Effector CD4-positive, alpha-beta T cell (primary cell): Measurements from ENCODE around the gene PCK2.
"Not testable (repeated sequence)": the region's sequence is repeated elsewhere in the genome, so short reads cannot be mapped to it uniquely, and the experiment has no call there.

Source experiments
- DNase-seq: peaks from one replicate; pipeline ENCODE4 v3.0.0-alpha.2; 2020
- total RNA-seq: gene quantifications from one replicate; lab custom pipeline; 2026; lab: John Stamatoyannopoulos, UW

Gene PCK2
- 16.3 reads per million, percentile 42 among the genes with 10 or more reads in this experiment for total RNA-seq

GRCh38 chr14:24093901-24094840 is at the start of gene PCK2:
TSS of gene PCK2 (plus strand) at chr14:24094311. CDS start at chr14:24094406, 95 bp downstream.
- peak; percentile 63 for DNase-seq

- DNase-seq, result not testable (repeated sequence)
Measured at GRCh38 chr14:24049002-24049401, 45.1 kb upstream of the PCK2 start.

DNA sequence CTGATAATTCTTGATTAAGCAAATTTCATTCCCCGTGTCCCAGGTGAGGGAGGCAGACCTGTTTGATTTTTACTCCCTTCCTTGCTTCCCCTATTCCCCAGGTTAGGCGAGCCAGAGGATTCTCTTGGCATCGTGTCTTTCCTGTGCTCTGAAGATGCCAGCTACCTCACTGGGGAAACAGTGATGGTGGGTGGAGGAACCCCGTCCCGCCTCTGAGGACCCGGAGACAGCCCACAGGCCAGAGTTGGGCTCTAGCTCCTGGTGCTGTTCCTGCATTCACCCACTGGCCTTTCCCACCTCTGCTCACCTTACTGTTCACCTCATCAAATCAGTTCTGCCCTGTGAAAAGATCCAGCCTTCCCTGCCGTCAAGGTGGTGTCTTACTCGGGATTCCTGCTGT is 43.4 kb upstream of the PCK2 start:
- not testable (repeated sequence) for DNase-seq

DNA sequence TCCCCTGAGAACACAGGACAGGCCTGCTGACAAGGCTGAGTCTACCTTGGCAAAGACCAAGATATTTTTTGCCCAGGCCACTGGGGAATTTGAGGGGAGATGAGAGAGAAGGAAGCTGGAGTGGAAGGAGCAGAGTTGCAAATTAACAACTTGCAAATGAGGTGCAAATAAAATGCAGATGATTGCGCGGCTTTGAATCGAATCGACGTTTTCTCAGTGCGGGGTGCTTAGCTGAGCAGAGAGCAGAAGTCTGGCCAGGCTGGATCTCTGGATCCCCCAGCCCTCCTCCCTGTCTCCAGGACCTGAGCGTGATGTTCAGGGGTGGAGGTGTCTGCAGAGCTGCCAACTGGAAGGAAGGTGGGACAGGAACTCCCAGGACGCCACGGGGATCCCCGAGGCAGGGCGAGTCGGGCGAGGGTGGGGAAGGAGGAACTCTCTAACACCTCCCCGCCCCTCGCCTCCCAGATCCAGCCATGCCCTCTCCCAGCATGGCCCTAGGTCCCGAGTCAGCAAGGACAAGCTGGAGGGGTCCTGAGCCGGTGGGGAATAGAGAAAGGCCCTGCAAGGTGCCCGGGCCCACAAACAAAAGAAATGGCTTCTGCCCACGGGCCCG is 42.8 kb upstream of the PCK2 start:
- no peak for DNase-seq

- DNase-seq, result peak; percentile 36
Measured at GRCh38 chr14:24051789-24052655, 42.1 kb upstream of the PCK2 start, which contains the start of gene CARMIL3. TSS of gene CARMIL3 (plus strand) at chr14:24052009. CDS start at chr14:24052154, 145 bp downstream.

GRCh38 chr14:24052656-24053547 is 41.2 kb upstream of the PCK2 start:
- DNase-seq, result no peak

DNA sequence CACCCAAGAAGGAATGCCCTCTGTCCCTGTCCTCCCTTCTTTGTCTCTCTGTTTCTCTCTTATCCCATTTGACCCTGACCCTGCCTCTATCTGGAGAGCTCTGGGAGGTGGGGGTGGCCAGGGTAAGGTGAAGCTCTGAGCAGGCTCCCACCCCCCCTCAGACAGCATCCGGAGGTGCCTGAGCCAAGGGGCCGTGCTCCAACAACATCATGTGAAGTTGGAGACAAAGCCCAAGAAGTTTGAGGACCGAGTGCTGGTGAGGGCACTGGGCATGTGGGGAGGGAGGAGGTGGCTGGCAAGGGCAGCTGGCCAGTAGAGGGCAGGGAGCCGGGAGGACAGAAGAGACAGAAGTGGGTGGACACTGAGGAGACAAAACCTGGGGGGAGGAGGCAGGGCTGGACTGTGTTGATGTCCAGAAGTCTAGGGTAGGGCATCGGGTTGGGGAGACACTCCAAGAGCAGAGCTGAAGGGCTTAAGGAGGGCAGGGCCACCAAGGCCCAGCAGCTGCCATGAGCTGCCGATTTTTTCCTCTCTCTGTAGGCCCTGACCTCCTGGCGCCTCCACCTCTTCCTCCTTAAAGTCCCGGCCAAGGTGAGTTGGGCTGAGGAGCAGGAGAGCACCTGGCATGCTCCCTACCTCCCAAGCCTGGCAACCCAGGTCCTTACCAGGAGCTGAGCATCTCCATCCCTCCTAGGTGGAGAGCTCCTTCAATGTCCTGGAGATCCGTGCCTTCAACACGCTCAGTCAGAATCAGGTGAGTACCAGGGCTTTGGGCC is 40.4 kb upstream of the PCK2 start:
- no peak for DNase-seq

DNA sequence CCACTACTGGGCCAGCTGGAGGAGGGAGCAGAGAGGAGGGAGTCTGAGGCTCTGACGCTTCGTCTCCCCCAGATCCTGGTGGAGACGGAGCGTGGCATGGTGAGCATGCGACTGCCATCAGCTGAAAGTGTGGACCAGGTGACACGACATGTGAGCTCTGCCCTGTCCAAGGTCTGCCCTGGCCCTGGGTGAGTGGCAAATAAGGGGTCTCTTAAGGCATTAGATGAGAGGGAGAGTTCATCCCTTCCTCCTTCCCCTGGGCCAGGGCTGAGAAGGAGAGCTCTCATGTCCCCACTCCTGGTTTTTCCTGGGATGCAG is 39.8 kb upstream of the PCK2 start:
- no peak for DNase-seq

GRCh38 chr14:24054646-24055045 is 39.5 kb upstream of the PCK2 start:
- DNase-seq, result no peak

DNA sequence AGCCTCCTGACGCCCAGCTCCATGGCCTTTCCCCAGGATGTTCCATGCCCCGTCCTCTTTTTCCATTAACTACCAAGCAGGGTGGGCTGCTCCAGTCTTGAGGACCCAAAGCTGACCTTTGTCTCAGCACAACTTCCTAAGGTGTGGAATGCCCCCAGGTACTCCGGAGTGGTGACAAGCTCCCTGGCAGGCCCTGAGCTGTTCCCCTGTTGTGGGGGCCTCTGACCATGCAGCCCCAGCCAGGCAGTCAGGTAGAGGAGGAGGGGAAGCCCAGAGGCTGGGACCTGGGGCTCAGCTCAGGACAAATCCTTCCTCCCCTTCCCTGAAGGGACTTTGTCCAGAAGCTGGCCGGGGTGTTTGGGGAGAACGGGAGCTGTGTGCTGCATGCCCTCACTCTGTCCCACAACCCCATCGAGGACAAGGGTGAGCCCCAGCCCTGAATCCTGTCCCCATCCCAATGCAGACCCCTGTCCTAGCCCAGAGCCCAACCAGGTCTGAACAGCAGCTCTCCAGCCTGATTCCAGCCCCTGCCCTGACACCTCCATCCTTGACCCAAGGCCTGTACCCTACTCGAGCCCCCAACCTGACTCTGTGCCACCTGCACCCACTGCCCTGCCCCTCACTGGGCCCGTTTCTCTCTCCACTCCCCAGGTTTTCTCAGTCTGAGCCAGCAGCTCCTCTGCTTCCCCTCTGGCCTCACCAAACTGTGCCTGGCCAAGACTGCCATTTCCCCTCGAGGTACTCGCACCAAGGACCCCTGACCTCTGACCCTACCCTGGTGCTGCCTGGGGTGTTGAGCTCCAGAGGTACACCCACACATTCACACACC is 37.9 kb upstream of the PCK2 start:
- DNase-seq, result no peak

GRCh38 chr14:24056800-24057184 is 37.3 kb upstream of the PCK2 start:
- DNase-seq, result no peak

- no peak for DNase-seq
Measured at GRCh38 chr14:24057271-24057670, 36.8 kb upstream of the PCK2 start.

DNA sequence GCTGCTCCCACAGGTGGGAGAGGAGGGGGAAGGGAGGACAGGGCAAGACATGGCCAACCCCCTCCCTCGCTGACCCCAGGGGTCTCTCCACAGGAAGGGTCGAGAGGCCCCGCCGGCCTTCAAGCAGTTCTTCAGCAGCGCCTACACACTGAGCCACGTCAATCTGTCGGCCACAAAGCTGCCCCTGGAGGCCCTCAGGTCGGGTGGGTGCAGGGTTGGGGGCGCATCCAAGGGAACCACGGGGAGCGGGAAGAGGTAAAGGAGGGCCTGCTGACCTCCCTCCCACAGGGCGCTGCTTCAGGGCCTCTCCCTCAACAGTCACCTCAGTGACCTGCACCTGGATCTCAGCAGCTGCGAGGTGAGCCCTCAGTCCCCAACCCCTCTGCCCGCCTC is 36.2 kb upstream of the PCK2 start:
- no peak for DNase-seq

DNA sequence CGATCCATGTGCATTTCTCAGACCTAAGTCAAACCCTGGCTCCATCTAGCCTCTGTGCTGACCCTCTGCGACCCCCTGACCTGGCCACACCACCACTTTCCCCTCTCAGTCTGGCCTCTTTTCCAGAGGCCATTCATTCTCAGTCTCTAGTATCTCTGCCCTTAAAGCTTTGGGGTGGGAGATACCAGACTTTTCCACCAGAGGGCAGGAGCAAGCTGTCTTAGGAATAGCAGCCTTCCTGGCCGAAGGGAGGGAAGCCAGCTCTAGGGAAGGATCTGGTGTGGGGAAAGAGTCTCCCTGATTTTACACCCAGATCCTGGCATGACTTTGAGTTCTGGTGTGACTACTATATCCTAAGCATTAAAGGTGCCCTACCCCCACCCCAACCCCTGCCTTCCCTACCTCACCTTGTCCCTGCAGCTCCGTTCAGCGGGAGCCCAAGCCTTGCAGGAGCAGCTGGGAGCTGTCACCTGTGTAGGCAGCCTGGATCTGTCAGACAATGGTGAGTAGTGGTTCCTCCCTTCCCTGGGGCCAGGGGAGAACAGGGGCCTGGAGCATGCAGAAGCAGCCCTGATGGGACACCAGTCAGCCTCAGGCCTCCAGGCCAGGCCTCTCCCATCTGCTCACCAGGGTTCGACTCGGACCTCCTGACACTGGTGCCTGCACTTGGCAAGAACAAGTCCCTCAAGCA is 35.7 kb upstream of the PCK2 start:
- peak; percentile 38 for DNase-seq

- no peak for DNase-seq
Measured at GRCh38 chr14:24058951-24059475, 35.1 kb upstream of the PCK2 start.

- DNase-seq, result no peak
Measured at GRCh38 chr14:24059841-24060388, 34.2 kb upstream of the PCK2 start.

GRCh38 chr14:24060443-24060842 is 33.7 kb upstream of the PCK2 start:
- DNase-seq, result no peak

DNA sequence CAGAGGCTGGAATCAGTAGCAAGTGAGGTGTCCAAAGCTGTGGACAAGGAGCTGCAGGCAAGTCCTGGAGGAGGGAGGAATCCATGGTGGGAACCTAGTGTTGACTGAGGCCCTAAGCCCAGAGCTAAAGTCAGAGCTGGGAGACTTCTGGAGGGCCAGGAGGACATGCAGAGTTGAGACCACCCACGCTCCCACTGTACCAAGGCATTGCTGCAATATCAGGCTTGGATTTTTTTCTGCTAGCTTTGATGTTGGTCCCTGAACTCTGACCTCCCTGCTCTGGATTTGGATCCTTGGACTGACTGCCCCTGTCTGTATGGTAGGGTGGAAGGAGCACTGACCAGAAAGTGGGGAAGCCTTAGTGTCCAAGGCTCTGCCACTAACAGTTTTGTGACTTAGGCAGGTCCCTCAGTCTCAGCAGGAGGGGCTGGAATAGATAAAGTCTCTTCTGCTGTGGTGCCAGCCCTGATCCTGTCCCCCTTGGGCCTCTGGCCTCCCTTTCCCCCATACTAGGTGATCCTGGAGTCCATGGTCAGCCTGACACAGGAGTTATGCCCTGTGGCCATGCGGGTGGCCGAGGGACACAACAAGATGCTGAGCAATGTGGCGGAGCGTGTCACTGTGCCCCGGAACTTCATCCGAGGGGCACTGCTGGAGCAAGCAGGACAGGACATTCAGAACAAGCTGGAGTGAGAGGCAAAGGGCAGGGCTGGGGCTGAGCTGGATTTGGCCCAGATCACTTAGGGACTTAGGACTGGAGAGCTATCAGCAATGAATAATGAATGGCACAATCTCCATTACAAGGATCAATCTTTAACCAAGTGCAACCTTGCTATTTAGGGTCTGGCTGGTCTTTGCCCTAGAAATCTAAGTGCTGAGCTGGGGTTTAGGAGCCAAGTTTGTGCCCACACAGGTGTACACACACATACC is 32.9 kb upstream of the PCK2 start:
- no peak for DNase-seq
